ENCODE results near the gene CORO6. TPM values are rescaled to one million over a fixed set of nuclear protein-coding genes. Genes with fewer than 3 reads are reported as not detected.

Gene CORO6
- total RNA-seq, 1 experiment from 2014 or later: 35.0 TPM

GRCh38 chr17:29586676-29587469 lies 35.8 kb downstream of the CORO6 start:
- peaks cover 14% of the 10 kb centered on the region for H4K20me1 ChIP-seq (ENCODE audit: insufficient read depth)
- H3K79me2 ChIP-seq (ENCODE audit: low read depth): peaks cover 48% of the 10 kb centered on the region
- H3K9me3 ChIP-seq (ENCODE audit: insufficient read depth, low read depth): no peaks in the 10 kb centered on the region
- ChIA-PET POLR2A (ENCODE audit: unreplicated experiment) (no interaction called here), CTCF (no interaction called here)
- no peaks in the 10 kb centered on the region for H3K9me2 ChIP-seq (ENCODE audit: insufficient read depth)
- no peak for TF ChIP-seq EZH2 (IDR thresholded peaks at IDR 0.05; ENCODE audit: low read depth)
- no peak for TF ChIP-seq CTCF (conservative IDR thresholded peaks at IDR 0.05)
- H3K4me1 ChIP-seq (replicated peaks; ENCODE audit: insufficient read depth): peaks cover 24% of the 10 kb centered on the region
- intact Hi-C loops (cut with micrococcal nuclease; ENCODE audit: unreplicated experiment): no loop called here
- H3K4me2 ChIP-seq: peak overlapping the region; percentile 86
- DNase-seq: peak in 1 of 2 experiments; percentile 28
- H3K36me3 ChIP-seq (ENCODE audit: low read depth): no peaks in the 10 kb centered on the region
- H3K4me3 ChIP-seq: no peak overlapping the region
- no peak overlapping the region for H2AFZ ChIP-seq
- H3K27ac ChIP-seq: no peak overlapping the region
- H3F3A ChIP-seq (ENCODE audit: insufficient read depth, low read depth): peaks cover 20% of the 10 kb centered on the region; the same call in 1 of the 2 replicates
- no peaks in the 10 kb centered on the region for H3K27me3 ChIP-seq (ENCODE audit: insufficient read depth, low read depth)
- BruUV-seq (replicated peaks): no TSS peak

GRCh38 chr17:29585080-29585751 lies 37.5 kb downstream of the CORO6 start:
- no peaks in the 10 kb centered on the region for H3K27me3 ChIP-seq (ENCODE audit: insufficient read depth, low read depth)
- peaks cover 19% of the 10 kb centered on the region for H3K4me1 ChIP-seq (replicated peaks; ENCODE audit: insufficient read depth)
- H3K4me3 ChIP-seq: no peak overlapping the region
- H3K79me2 ChIP-seq (ENCODE audit: low read depth): peaks cover 48% of the 10 kb centered on the region
- peaks cover 5% of the 10 kb centered on the region; the same call in 1 of the 2 replicates for H3F3A ChIP-seq (ENCODE audit: insufficient read depth, low read depth)
- no peak; the same call in 1 of the 2 replicates for TF ChIP-seq CTCF (conservative IDR thresholded peaks at IDR 0.05)
- TF ChIP-seq EZH2 (IDR thresholded peaks at IDR 0.05; ENCODE audit: low read depth): no peak
- no peaks in the 10 kb centered on the region for H3K9me3 ChIP-seq (ENCODE audit: insufficient read depth, low read depth)
- peaks cover 14% of the 10 kb centered on the region for H4K20me1 ChIP-seq (ENCODE audit: insufficient read depth)
- H3K27ac ChIP-seq: no peak overlapping the region
- POLR2A ChIA-PET (ENCODE audit: unreplicated experiment): interaction anchor here (0.6 kb wide), 1 partner anchor 319 kb away, joined by 5 read pairs; no protein-coding TSS in a partner anchor
- intact Hi-C loops (cut with micrococcal nuclease; ENCODE audit: unreplicated experiment): no loop called here
- H2AFZ ChIP-seq: no peak overlapping the region
- CTCF ChIA-PET: interaction anchor here (0.6 kb wide), 1 partner anchor 54 kb away, joined by 3 read pairs; no protein-coding TSS in a partner anchor
- no peaks in the 10 kb centered on the region for H3K36me3 ChIP-seq (ENCODE audit: low read depth)
- H3K4me2 ChIP-seq: no peak overlapping the region
- no peaks in the 10 kb centered on the region for H3K9me2 ChIP-seq (ENCODE audit: insufficient read depth)
- no TSS peak for BruUV-seq (replicated peaks)
- peak in 1 of 2 experiments; percentile 26 for DNase-seq

- CTCF ChIA-PET: no interaction called here
- H3K9me2 ChIP-seq (ENCODE audit: insufficient read depth): no peaks in the 10 kb centered on the region
- no peak overlapping the region for H3K4me2 ChIP-seq
- no peak overlapping the region for H3K27ac ChIP-seq
- peaks cover 13% of the 10 kb centered on the region; the same call in 1 of the 2 replicates for H3K4me1 ChIP-seq (replicated peaks; ENCODE audit: insufficient read depth)
- peak in 1 of 2 experiments; percentile 3 for DNase-seq
- POLR2A ChIA-PET (ENCODE audit: unreplicated experiment): no interaction called here
- H4K20me1 ChIP-seq (ENCODE audit: insufficient read depth): peaks cover 14% of the 10 kb centered on the region
- H3K79me2 ChIP-seq (ENCODE audit: low read depth): peaks cover 48% of the 10 kb centered on the region
- TF ChIP-seq EZH2 (IDR thresholded peaks at IDR 0.05; ENCODE audit: low read depth) (no peak), CTCF (conservative IDR thresholded peaks at IDR 0.05) (no peak)
- H3K4me3 ChIP-seq: no peak overlapping the region
- no peaks in the 10 kb centered on the region for H3K9me3 ChIP-seq (ENCODE audit: insufficient read depth, low read depth)
- H2AFZ ChIP-seq: no peak overlapping the region
- no peaks in the 10 kb centered on the region for H3F3A ChIP-seq (ENCODE audit: insufficient read depth, low read depth)
- intact Hi-C loops (cut with micrococcal nuclease; ENCODE audit: unreplicated experiment): no loop called here
- no TSS peak for BruUV-seq (replicated peaks)
- no peaks in the 10 kb centered on the region for H3K27me3 ChIP-seq (ENCODE audit: insufficient read depth, low read depth)
- H3K36me3 ChIP-seq (ENCODE audit: low read depth): no peaks in the 10 kb centered on the region
Observed at GRCh38 chr17:29584452-29585079, 38.1 kb downstream of the CORO6 start.
